GM12878 (cell line): ENCODE data around the gene NDUFV3. TPM values are rescaled to one million over a fixed set of nuclear protein-coding genes. Genes with fewer than 3 reads are reported as not detected.
A peak's percentile ranks its signal among the peaks of the same experiment; 100 is the strongest.

ENCODE experiments used
- ATAC-seq: fragments of 200-7000 bp; cut with Tn5 transposase; 3 replicates; pipeline ENCODE4 v1.9.1; 2020; ENCODE audit warnings: mild to moderate bottlenecking, moderate library complexity
- BruUV-seq: library from RNA; stranded (reverse); fragments of 400-500 nt; replicated peaks from 2 replicates; lab custom pipeline; 2021; lab: Mats Ljungman, UMichigan
- CTCF ChIA-PET: fragments of 300-600 bp; sonication (Branson Sonifier 250); formaldehyde crosslinking; extraction: SDS; loops from one replicate; lab custom pipeline; 2021; ENCODE audit warnings: inconsistent platforms; lab: Yijun Ruan, JAX
- POLR2A ChIA-PET: fragments of 350-600 bp; formaldehyde crosslinking; extraction: SDS; loops from one replicate; lab custom pipeline; 2021; ENCODE audit warnings: inconsistent platforms; lab: Charles Lee
- RAD21 ChIA-PET: fragments of 300-600 bp; sonication (Branson Sonifier 250); formaldehyde crosslinking; loops from one replicate; lab custom pipeline; 2023; ENCODE audit warnings: antibody characterized with exemption; ENCODE audit not compliant: unreplicated experiment; lab: Charles Lee
- SMC1A ChIA-PET: fragments of 300-600 bp; sonication (Branson Sonifier 250); formaldehyde crosslinking; loops from one replicate; lab custom pipeline; 2023; ENCODE audit not compliant: unreplicated experiment, uncharacterized antibody; lab: Charles Lee
- DNase-seq: peaks from one replicate; pipeline ENCODE4 v3.0.0-alpha.2; 2011; ENCODE audit warnings: low read depth, low spot score
- FAIRE-seq: peaks from 3 replicates; lab custom pipeline; 2011; peaks lifted over from hg19 to GRCh38; lab: Jason Lieb, UNC
- H2AFZ ChIP-seq: 2 replicates; pipeline ENCODE4 v1.6.0; 2011; ENCODE audit warnings: low read depth, low read length, control low read depth; ENCODE audit not compliant: control insufficient read depth
- H3K27ac ChIP-seq: 2 replicates; pipeline ENCODE4 v1.5.1; 2011; ENCODE audit warnings: control low read depth; ENCODE audit not compliant: control insufficient read depth, insufficient read depth
- H3K27me3 ChIP-seq, 2 experiments: replicated peaks in 1 of 2; 2 replicates each; pipeline versions ENCODE4 v1.6.0 to v1.6.1; 2011; ENCODE audit warnings: low read length in 1 of 2; ENCODE audit not compliant: control insufficient read depth in 2 of 2, insufficient read depth in 2 of 2
- H3K36me3 ChIP-seq, 2 experiments: 2 replicates each; pipeline ENCODE4 v1.5.1; 2011; ENCODE audit warnings: low read length in 1 of 2; ENCODE audit not compliant: control insufficient read depth in 2 of 2, insufficient read depth in 2 of 2
- H3K4me1 ChIP-seq: 2 replicates; pipeline ENCODE4 v1.6.1; 2011; ENCODE audit warnings: mild to moderate bottlenecking, low read length, moderate library complexity, mixed read lengths; ENCODE audit not compliant: control insufficient read depth, insufficient read depth
- H3K4me2 ChIP-seq: 2 replicates; pipeline ENCODE4 v1.6.0; 2011; ENCODE audit warnings: control low read depth; ENCODE audit not compliant: control insufficient read depth, insufficient read depth
- H3K4me3 ChIP-seq: fragments of 200-600 bp; sonication (generic); 2 replicates; pipeline ENCODE4 v1.5.1; 2016
- H3K79me2 ChIP-seq: 2 replicates; pipeline ENCODE4 v1.6.0; 2011; ENCODE audit warnings: low read length; ENCODE audit not compliant: control insufficient read depth, insufficient read depth
- H3K9ac ChIP-seq: 2 replicates; pipeline ENCODE4 v1.8.0; 2011; ENCODE audit warnings: low read length, control low read depth, mixed read lengths; ENCODE audit not compliant: control insufficient read depth, insufficient read depth
- H3K9me3 ChIP-seq: replicated peaks from 3 replicates; pipeline ENCODE4 v1.5.1; 2011; ENCODE audit warnings: mild to moderate bottlenecking, low read length; ENCODE audit not compliant: control insufficient read depth, insufficient read depth
- H4K20me1 ChIP-seq: 2 replicates; pipeline ENCODE4 v1.6.0; 2011; ENCODE audit not compliant: control insufficient read depth, insufficient read depth
- HDGF ChIP-seq: fragments of 450-650 bp; IDR thresholded peaks from 2 replicates; pipeline ENCODE4 v1.6.1; 2016; ENCODE audit warnings: antibody characterized with exemption
- PAX8 ChIP-seq: fragments of 450-650 bp; IDR thresholded peaks from 2 replicates; pipeline ENCODE4 v1.6.1; 2017; ENCODE audit warnings: mild to moderate bottlenecking, moderate library complexity
- POLR2A ChIP-seq: IDR thresholded peaks from 2 replicates; pipeline ENCODE4 v1.6.1; 2011; ENCODE audit warnings: low read depth, mild to moderate bottlenecking, low read length
- WGBS: methylation state at CpG from one replicate; pipeline ENCODE4 v1.1.6; 2016; ENCODE audit warnings: low lambda C conversion rate; ENCODE audit not compliant: insufficient replicate concordance, insufficient coverage; ENCODE audit errors: missing lambda C conversion rate; 5-methylcytosine and 5-hydroxymethylcytosine counted together
- in situ Hi-C: fragments of 300-500 bp; cut with MboI; formaldehyde crosslinking; loops from 9 replicates; pipeline ENCODE4 v1.14.3; 2018; ENCODE audit warnings: mixed read lengths
- intact Hi-C: fragments of 100-400 bp; cut with micrococcal nuclease; formaldehyde crosslinking; loops from one replicate; pipeline ENCODE4 v1.14.2; 2022; ENCODE audit not compliant: unreplicated experiment
- polyA plus RNA-seq, 11 experiments: library from polyadenylated mRNA; depleted of rRNA in 4 of 11; unstranded in 6 of 11; stranded (reverse) in 5 of 11; fragments of >200 nt; fragmentation: Nextera tagmentation in 4 of 11; fragmentation: Illumina TruSeq in 1 of 11; extraction: Ambion mirVana in 4 of 11; extraction: Trizol in 1 of 11; gene quantifications; 1 replicate in 1 of 11; 2 replicates in 10 of 11; pipeline versions ENCODE4 v1.2.1 to v1.2.3, GENCODE V29; 2011 to 2016; ENCODE audit warnings: inconsistent platforms in 2 of 11, missing spikeins in 2 of 11, low read depth in 1 of 11
- total RNA-seq, 4 experiments: library from RNA; depleted of rRNA in 3 of 4; stranded (reverse); fragments of >200 nt in 3 of 4; fragmentation: Illumina TruSeq in 1 of 4; extraction: Trizol in 1 of 4; gene quantifications; 2 replicates each; pipeline versions ENCODE4 v1.2.1 to v1.2.3, GENCODE V29; 2013 to 2021
- TF ChIP-seq, protein P1 (sequence below): IDR thresholded peaks from 2 replicates; pipeline ENCODE4 v1.6.1; 2011; ENCODE audit warnings: borderline replicate concordance, low read depth, mild to moderate bottlenecking, moderate library complexity, mixed read lengths, low read length; ENCODE audit not compliant: insufficient read depth; ENCODE audit errors: extremely low read length
- TF ChIP-seq, protein P2 (sequence below): fragments of 450-650 bp; IDR thresholded peaks from 2 replicates; pipeline ENCODE4 v1.6.1; 2018; ENCODE audit warnings: borderline replicate concordance, mild to moderate bottlenecking; ENCODE audit not compliant: partially characterized antibody

Gene NDUFV3
- total and polyA plus RNA-seq, 10 of the 15 experiments (the other 5 are each of a cell fraction or from before 2014, with no cell fraction given) = 7.0 to 44.7 (median 29.9) TPM

DNA sequence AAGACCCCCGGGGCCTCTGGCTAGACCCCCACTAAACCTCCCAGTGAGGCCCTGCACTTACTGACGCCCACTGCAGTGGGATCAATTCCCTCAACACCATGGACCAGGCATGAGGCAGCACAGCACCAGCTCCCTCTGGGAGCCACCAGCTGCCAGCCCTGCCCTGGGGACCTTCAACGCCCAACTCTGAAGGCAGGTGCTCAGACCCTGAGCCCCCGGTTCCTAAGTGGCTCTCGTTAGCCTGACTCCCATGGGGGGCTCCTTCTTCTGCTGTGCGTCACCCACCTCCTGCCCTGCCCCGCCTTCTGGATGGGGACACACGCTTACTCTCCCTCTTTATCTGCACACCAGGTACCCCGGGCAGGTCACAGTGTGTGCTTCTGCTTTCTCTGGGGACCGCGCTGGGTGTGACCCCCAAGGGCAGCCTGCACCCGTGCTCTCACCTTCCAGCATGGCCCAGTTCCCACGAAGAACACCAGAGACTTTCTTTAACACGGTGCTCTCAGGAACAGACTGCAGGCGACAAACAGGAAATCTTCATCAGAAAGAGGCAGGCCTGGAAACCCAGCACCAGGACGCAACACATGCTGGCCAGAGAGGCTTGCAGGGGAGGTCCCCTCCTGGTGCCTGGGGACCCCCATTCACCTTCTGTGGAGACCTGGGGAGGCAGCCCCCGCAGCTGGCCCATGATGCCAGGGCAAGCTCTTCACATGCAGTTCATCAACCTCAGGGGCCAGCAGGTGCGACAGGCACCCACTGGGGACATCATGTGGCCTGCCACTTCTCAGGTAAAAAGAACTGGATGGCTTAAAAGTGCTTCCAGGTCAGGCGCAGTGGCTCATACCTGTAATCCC is 41.1 kb upstream of the NDUFV3 start:
- Histone ChIP-seq H3K36me3 (peaks cover 34 to 62% of the 10 kb centered on the region in 2 experiments), H4K20me1 (no peaks in the 10 kb centered on the region), H3K4me2 (no peak overlapping the region), H3K4me3 (no peak overlapping the region), H3K79me2 (no peaks in the 10 kb centered on the region), H2AFZ (no peak overlapping the region), H3K4me1 (no peaks in the 10 kb centered on the region), H3K9ac (no peak overlapping the region), H3K9me3 (no peaks in the 10 kb centered on the region), H3K27me3 (no peaks in the 10 kb centered on the region), H3K27ac (no peak overlapping the region)
- in situ Hi-C loops = no loop called here
- 90% methylated on average over 19 of the region's 19 CpGs for WGBS
- SMC1A ChIA-PET = no interaction called here
- RAD21 ChIA-PET = no interaction called here
- FAIRE-seq (no peak), ATAC-seq (no peak), DNase-seq (no peak)
- TF ChIP-seq, protein P1, sequence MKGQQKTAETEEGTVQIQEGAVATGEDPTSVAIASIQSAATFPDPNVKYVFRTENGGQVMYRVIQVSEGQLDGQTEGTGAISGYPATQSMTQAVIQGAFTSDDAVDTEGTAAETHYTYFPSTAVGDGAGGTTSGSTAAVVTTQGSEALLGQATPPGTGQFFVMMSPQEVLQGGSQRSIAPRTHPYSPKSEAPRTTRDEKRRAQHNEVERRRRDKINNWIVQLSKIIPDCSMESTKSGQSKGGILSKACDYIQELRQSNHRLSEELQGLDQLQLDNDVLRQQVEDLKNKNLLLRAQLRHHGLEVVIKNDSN = no peak
- TF ChIP-seq POLR2A = peak; percentile 12; the same call in 1 of the 2 replicates
- POLR2A ChIA-PET = no interaction called here
- CTCF ChIA-PET = no interaction called here
- no TSS peak for BruUV-seq
- intact Hi-C loops = no loop called here

- no peaks in the 10 kb centered on the region for H4K20me1 ChIP-seq
- SMC1A ChIA-PET = no interaction called here
- FAIRE-seq = no peak
- H3K4me3 ChIP-seq = no peak overlapping the region
- no peak for DNase-seq
- no peak overlapping the region for H2AFZ ChIP-seq
- intact Hi-C loops (no loop called here), in situ Hi-C loops (no loop called here)
- no peak overlapping the region for H3K9ac ChIP-seq
- no peaks in the 10 kb centered on the region for H3K27me3 ChIP-seq
- no peaks in the 10 kb centered on the region for H3K4me1 ChIP-seq
- no TSS peak for BruUV-seq
- POLR2A ChIA-PET = no interaction called here
- RAD21 ChIA-PET = no interaction called here
- CTCF ChIA-PET = no interaction called here
- H3K9me3 ChIP-seq = no peaks in the 10 kb centered on the region
- no peak overlapping the region for H3K27ac ChIP-seq
- TF ChIP-seq, protein P2, sequence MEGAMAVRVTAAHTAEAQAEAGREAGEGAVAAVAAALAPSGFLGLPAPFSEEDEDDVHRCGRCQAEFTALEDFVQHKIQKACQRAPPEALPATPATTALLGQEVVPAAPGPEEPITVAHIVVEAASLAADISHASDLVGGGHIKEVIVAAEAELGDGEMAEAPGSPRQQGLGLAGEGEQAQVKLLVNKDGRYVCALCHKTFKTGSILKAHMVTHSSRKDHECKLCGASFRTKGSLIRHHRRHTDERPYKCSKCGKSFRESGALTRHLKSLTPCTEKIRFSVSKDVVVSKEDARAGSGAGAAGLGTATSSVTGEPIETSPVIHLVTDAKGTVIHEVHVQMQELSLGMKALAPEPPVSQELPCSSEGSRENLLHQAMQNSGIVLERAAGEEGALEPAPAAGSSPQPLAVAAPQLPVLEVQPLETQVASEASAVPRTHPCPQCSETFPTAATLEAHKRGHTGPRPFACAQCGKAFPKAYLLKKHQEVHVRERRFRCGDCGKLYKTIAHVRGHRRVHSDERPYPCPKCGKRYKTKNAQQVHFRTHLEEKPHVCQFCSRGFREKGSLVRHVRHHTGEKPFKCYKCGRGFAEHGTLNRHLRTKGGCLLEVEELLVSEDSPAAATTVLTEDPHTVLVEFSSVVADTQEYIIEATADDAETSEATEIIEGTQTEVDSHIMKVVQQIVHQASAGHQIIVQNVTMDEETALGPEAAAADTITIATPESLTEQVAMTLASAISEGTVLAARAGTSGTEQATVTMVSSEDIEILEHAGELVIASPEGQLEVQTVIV = no peak
- TF ChIP-seq PAX8 (no peak), HDGF (no peak)
- no peaks in the 10 kb centered on the region for H3K79me2 ChIP-seq
- peaks cover 34 to 66% of the 10 kb centered on the region in 2 experiments for H3K36me3 ChIP-seq
- no peak for ATAC-seq
- no peak overlapping the region for H3K4me2 ChIP-seq
- 99% methylated on average over 20 of the region's 20 CpGs for WGBS
Measured at GRCh38 chr21:42852925-42853570, 40.1 kb upstream of the NDUFV3 start.
